ENCODE measurements around the gene OTULIN.

GRCh38 chr5:14669975-14670374, 5.5 kb downstream of the OTULIN start:
- TF ChIP-seq SIN3B (IDR thresholded peaks at IDR 0.05; ENCODE audit: low read length): no peak
- TF ChIP-seq CTCF (CRISPR knock-in tag; IDR thresholded peaks at IDR 0.05): no peak
- no peak for TF ChIP-seq EZH2 (conservative IDR thresholded peaks at IDR 0.05; ENCODE audit: low read depth, low read length)
- TF ChIP-seq ZNF549 (CRISPR knock-in tag; IDR thresholded peaks at IDR 0.05): no peak
- no peak for TF ChIP-seq ZNF644 (CRISPR knock-in tag; IDR thresholded peaks at IDR 0.05; ENCODE audit: low read depth)
- no peak for TF ChIP-seq BHLHE40 (IDR thresholded peaks at IDR 0.05; ENCODE audit: low read length)
- no peak for TF ChIP-seq ZBTB20 (CRISPR knock-in tag; IDR thresholded peaks at IDR 0.05; ENCODE audit: borderline replicate concordance, low read depth)
- TF ChIP-seq RAD21 (CRISPR knock-in tag; IDR thresholded peaks at IDR 0.05): no peak
- TF ChIP-seq SMARCC2 (IDR thresholded peaks at IDR 0.05): no peak
- TF ChIP-seq ZBTB21 (CRISPR knock-in tag; IDR thresholded peaks at IDR 0.05): no peak
- TF ChIP-seq MAFK (conservative IDR thresholded peaks at IDR 0.05 in 1 of 2, IDR thresholded peaks at IDR 0.05 in 1 of 2; ENCODE audit: low read length in 2 of 2): no peak

All from HepG2 (cell line).